Central memory CD4-positive, alpha-beta T cell (primary cell): Measurements from ENCODE around the gene CEP131.
"Not testable (repeated sequence)": the region's sequence is repeated elsewhere in the genome, so short reads cannot be mapped to it uniquely, and the experiment has no call there.

ENCODE experiments used
- DNase-seq: peaks from one replicate; pipeline ENCODE4 v3.0.0; 2022

CEP131 gene

DNA sequence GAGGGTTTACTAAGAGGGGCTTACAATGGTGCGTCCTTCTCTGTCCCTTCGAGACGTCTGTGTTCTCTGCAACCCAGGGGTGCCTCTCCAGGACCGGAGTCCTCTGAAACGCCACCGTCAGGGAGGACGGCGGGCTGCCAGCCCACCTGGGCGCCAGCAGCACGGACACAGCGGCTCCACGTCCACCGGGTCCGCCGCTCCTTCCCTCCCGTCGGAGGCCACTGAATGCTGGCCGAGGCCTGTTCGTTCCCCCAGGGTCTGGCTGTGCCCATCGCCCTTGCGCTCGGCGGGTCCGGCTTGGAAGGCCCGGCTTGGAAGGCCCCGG, 15.7 kb upstream of the CEP131 start:
- no peak for DNase-seq

GRCh38 chr17:81237591-81238489, 15.1 kb upstream of the CEP131 start:
- no peak for DNase-seq

DNA sequence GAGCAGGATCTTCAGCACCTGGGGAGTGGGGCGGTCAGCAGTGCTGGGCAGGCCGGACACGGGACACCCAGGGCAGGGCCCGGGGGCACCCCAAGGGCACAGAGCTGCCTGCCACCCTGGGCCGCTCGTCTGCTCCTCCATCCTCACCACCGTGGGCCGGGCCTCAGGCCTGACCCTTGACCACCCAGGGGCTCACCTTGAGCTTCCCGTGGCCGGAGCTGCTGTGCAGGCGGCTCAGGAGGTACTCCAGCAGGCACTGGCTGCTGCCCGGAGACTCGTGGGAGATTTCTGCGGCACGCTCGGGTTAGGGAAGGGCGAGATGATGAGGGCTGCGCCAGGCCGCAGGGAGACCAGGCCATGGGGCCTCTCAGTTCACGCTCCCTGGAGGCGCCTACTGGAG, 14.0 kb upstream of the CEP131 start:
- no peak for DNase-seq

- no peak for DNase-seq
Observed at GRCh38 chr17:81235822-81236740, 13.3 kb upstream of the CEP131 start.

- no peak for DNase-seq
Observed at GRCh38 chr17:81234940-81235821, 12.4 kb upstream of the CEP131 start.

GRCh38 chr17:81234506-81234855, 11.7 kb upstream of the CEP131 start:
- no peak for DNase-seq

DNA sequence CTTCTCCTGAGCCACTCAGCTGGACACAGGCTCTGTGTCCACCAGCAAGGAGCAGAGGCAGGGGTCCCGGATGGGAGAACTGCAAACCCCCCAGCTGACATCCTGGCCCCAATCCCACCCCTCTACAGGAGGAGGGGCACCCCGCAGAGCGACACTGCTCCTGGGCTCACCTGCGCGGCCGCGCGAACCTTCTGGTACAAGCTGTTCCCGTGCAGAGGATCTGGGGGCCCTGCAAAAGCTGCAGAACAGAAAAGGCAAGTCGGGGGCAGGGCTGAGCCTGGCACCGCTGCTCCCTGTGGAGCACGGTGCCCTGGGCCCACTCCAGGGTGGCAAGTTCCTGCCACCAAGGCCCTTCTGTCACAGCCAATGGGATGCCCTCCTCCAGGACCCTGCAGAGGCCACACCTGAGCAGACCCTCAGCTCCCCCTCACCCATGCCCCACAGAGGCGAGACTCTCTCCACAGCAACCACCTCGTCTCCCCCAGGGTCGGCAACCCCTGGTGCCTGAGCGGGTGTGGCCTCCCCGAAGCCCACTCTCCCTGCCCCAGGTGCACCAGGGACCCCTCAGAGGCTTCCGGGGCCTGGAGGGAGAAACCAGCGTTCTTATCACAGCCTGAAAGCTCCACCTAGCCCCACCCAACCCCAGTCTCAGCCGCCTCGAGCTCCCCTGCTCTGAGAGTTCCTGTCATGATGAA, 11.2 kb upstream of the CEP131 start:
- no peak for DNase-seq

DNA sequence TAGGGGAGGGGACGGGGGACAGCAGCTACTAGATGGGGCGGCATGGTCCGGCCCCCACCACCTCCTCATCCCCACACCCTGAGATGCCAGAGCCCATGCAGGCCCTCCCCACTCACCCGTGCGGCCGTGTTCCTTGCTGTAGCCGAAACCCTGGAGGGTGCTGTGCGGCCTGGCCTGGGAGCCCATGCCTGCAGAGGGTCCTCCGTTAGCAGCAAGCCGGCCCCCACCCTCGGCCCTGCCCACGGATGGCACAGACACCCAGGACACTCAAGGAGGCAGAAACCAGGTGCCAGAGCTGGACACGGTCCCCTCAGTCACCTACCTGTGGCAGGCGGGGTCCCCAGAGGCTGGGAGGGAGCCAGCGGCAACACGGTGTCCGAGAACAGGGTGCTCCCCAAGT, 10.6 kb upstream of the CEP131 start:
- no peak for DNase-seq

DNA sequence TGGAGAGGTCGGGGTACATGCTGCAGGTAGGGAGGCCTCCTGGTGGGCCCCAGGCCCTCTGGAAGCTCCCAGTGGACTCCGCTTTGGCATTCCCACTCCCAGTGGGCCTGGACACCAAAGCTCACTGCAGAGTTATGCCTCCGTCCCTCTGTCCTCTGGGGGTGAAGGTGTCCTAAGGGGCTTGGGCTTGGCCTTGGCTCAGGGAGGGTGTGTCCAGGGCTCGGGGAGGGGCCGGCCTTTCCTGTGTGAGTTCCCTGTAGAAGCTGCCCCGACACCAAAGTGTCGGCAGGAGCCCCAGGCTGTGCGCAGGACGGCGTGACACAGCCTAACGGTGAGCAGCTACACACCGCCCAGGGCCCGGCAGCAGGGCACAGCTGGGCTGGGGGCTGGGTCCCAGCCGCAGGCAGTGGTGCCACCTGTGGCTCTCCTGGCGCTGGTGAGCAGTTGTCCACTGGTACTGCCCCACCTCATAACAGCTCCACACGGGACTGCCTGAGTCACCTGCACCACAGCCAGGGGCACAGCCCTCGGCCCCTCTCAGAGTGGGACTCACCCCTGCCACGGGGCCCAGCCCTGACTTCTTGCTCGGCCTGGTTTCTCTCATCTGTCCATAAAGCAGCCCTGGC, 10.0 kb upstream of the CEP131 start:
- no peak for DNase-seq

DNA sequence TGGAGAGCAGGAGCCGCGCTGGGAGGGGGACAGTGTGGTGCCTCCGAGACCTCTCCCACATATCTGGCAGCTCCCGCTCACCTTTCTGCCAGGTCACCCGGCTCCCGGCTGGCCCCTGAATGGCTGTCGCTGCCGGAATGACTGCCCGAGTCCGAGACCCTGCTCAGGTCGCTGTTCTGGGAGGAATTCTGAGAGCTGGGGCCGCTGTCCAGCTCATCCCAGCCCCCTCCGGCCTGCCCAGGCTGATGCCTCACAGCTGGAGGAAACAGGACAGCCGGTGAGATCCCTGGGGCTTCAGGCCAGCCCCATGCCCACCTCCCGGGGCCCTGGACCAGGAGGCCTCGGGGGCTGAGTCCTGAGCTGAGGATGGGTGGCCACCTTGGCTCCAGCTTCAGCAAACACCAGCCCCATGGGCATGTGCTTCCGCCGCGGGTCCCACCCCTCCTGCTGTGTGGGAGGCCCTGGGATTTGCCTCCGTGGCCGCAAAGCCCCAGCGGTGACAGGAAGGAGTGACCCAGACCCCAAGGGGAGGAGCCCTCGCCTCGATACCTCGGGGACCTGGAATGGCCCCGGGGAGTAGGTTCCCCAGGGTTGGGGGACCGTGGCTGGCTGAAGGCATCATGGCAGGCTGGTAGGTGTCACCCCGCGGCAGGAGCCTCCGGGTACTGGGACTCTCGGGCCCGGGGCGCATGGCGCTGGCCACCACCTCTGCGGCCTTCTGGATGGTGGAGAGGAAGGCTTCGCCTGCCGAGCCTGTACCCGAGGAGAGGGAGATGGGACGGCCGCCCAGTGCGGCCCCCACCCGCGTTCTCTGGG, 9.2 kb upstream of the CEP131 start:
- DNase-seq, result no peak

GRCh38 chr17:81231121-81231645, 8.4 kb upstream of the CEP131 start:
- DNase-seq, result no peak

DNA sequence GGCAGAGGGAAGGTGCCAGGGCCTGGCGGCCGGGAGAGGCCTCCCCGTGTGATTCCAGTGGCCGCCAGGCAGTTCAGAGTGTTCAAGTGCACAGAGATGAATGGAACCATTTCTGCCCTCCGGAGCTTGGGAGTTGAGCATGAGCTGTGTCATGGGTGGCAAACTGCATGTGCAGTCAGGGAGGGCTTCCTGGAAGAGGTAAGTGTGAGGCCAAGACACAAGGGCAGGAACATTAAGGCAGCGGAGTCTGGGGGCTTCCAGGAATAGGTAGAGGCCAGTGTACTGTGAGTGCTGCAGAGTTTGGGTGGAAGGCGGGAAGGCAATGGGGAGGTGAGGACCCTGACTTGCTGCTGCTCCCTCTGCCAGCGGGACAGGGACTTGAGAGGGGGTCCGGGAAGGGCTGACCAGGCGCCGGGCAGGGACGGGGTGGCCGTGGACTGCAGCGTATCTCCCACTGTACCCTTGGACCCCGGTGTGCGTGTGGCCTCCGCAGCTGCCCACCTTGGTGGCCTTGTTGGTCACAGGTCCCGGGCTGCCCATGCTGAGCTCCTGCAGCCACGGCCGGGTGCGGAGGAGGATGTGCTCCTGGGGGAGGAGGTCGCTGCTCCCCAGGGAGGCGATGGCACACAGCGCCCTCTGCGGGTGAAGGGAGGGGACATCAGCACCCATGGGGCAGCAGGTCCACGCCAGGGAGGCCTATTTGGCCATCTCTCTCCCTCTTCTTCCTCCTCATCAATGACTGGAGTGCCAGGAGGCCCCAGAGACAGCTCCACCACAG, 7.5 kb upstream of the CEP131 start:
- DNase-seq, result no peak

DNA sequence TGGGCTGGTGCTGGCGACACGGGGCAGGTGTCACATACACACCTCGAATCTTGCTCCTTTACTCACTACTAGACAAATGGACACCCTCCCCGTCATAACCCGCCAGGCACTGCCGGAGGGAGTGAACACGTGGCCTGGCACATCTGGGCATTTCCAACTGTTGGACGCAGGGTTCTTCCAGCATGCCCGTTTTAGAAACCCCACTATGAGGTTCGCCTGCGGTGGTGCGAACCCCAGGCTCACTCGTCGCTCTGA, 6.8 kb upstream of the CEP131 start:
- DNase-seq, result no peak

DNA sequence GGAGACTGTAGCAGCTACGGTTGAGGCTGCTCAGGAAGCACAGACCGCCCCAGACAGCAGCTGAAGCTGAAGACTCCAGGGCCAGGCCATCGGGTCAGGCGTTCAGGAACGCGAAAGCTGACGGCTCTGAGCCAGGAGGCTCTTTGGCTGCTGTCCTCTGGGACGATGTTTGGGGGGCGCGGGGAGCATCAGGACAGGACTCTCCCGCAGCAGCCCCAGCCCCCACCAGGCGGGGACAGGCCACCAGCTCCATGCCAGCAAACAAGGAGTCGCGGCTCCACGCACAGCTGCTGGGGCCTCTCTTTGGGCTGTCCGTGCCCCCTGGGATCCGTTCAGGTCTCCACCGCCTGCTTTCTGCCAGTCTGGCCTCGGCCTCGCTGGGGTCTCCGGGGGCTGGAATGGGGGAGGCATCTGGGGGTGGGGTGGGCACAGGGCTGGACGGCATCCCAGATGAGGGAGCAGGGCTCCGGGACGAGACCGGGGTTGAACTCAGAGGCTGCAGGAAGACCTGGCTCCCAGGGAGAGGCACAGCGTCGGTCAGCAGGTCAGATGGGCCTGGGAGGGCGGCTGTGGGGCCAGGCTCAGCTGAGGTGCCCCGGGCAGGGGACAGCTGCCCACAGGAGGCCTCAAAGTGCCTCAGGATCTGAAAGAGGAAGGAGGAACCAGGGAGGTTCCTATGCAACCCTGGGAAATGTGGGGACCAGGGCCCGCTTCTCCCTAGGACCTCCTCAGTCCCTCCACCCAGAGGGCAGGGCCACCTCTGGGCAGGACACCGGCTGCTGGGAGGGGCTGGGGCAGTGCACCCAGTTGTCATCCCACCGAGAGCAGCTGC, 6.3 kb upstream of the CEP131 start:
- DNase-seq, result no peak

GRCh38 chr17:81228420-81228819, 5.7 kb upstream of the CEP131 start:
- DNase-seq, result no peak

DNA sequence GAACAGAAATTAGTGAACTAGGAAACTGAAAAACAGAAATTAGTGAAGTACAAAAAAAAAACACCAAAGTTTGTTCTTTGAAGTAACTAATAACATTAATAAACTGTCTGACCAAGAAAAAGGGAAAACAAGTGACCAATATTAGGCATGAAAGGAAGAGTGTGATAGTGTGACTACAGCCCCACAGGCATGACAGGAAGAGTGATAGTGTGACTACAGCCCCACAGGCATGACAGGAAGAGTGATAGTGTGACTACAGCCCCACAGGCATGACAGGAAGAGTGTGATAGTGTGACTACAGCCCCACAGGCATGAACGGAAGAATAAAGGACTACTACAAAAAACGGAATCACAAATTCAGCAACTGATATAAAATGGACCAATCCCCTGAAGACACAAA, 4.9 kb upstream of the CEP131 start:
- DNase-seq, result not testable (repeated sequence)

DNA sequence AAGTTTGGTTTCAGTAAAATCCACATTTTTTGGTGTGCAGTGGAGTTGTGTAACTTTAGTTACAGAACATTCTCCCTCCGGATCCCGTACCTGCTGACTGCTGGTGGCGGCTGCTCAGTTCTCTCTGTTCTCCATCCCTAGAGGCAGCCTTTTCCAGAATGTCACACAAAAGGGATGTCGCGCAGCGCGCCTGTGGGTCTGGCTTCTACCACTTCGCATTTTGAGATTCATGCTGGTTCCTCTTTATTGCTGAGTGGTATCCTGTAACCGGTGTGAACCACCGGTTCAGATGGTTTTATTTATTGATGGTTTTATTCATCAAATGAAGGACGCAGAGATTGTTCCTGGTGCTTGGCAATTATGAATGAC, 981 bp upstream of the CEP131 start:
- no peak for DNase-seq

- DNase-seq, result no peak
Observed at GRCh38 chr17:81222620-81222905, 202 bp downstream of the CEP131 start.

DNA sequence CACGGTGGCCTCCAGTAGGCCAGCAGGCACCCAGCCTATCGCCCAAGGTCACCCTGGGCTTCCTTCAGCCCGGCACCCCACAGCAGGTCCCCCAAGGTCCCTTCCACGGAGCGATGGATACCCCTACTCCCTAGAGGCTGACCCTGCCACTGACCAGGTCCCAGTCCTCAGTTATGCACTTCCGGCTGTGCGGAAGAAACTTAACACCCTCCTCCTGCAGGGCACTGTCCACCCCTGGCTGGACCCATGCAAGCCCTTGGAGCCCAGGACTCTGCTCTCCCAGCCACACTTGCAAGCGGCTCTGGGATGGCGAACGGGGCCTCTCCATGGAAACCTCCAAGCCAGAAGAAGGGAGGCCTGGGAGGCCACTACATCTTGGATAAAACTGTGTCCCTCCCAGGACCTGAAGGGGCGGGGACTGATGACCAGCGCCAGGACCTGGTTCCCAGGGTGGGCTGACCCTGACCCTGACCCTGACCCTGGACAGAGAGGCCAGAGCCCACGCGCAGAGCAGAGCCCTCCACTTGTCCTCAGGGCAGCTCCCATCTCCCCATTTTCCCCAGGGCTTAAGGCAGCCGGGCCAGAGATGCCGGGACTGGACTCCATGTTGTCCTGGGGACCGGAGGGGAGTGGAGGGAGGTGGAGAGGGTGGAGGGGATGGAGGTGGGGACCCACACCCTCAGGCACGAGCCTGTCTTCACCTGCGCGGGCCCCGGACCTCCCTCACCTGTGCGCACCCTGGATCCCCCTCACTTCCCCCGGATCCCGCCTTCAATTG, 734 bp downstream of the CEP131 start:
- DNase-seq, result no peak
